Fibroblast of lung (primary cell): Measurements from ENCODE around the gene METTL23. TPM values are rescaled to one million over a fixed set of nuclear protein-coding genes. Genes with fewer than 3 reads are reported as not detected.
A peak's percentile ranks its signal among the peaks of the same experiment; 100 is the strongest.
"Not testable (repeated sequence)": the region's sequence is repeated elsewhere in the genome, so short reads cannot be mapped to it uniquely, and the experiment has no call there.

ENCODE experiments used
- DNase-seq, 2 donors: peaks; one replicate each; pipeline versions ENCODE4 v3.0.0 to v3.0.0-alpha.2; 2010; ENCODE audit warnings: low read depth in 2 of 2
- H2AFZ ChIP-seq: 2 replicates; pipeline ENCODE4 v1.5.1; 2012; ENCODE audit warnings: low read length, control low read depth, inconsistent platforms
- H3K27ac ChIP-seq: 2 replicates; pipeline ENCODE4 v1.5.1; 2011; ENCODE audit warnings: low read length, control low read depth; ENCODE audit not compliant: insufficient read depth
- H3K27me3 ChIP-seq: 2 replicates; pipeline ENCODE4 v1.5.1; 2011; ENCODE audit warnings: mild to moderate bottlenecking, low read length; ENCODE audit not compliant: control insufficient read depth, insufficient read depth
- H3K36me3 ChIP-seq: 2 replicates; pipeline ENCODE4 v1.5.1; 2011; ENCODE audit warnings: low read length; ENCODE audit not compliant: control insufficient read depth, insufficient read depth
- H3K4me1 ChIP-seq: 2 replicates; pipeline ENCODE4 v1.5.1; 2011; ENCODE audit warnings: low read length; ENCODE audit not compliant: control insufficient read depth, insufficient read depth; ENCODE audit errors: extremely low read depth
- H3K4me2 ChIP-seq: 2 replicates; pipeline ENCODE4 v1.5.1; 2011; ENCODE audit warnings: low read length, control low read depth; ENCODE audit not compliant: insufficient read depth; ENCODE audit errors: extremely low read depth
- H3K4me3 ChIP-seq, 4 experiments: fragments of 200-600 bp in 1 of 4; sonication (generic) in 1 of 4; replicated peaks in 1 of 4; 2 replicates each; pipeline ENCODE4 v1.5.1; 2011 to 2016; ENCODE audit warnings: low read length in 4 of 4, low read depth in 3 of 4, mild to moderate bottlenecking in 3 of 4, control low read depth in 2 of 4, inconsistent platforms in 1 of 4, mixed read lengths in 1 of 4; ENCODE audit not compliant: insufficient read depth in 1 of 4; ENCODE audit errors: control extremely low read depth in 1 of 4
- H3K79me2 ChIP-seq: 2 replicates; pipeline ENCODE4 v1.5.1; 2012; ENCODE audit warnings: mild to moderate bottlenecking, low read length, inconsistent platforms; ENCODE audit not compliant: control insufficient read depth, insufficient read depth
- H3K9ac ChIP-seq: 2 replicates; pipeline ENCODE4 v1.5.1; 2011; ENCODE audit warnings: mild to moderate bottlenecking, low read length, control low read depth; ENCODE audit not compliant: insufficient read depth
- H3K9me3 ChIP-seq: 2 replicates; pipeline ENCODE4 v1.5.1; 2012; ENCODE audit warnings: low read depth, low read length; ENCODE audit not compliant: control insufficient read depth, insufficient read depth
- H4K20me1 ChIP-seq: 2 replicates; pipeline ENCODE4 v1.5.1; 2011; ENCODE audit warnings: low read length; ENCODE audit not compliant: control insufficient read depth, insufficient read depth; ENCODE audit errors: extremely low read depth
- EZH2 ChIP-seq: IDR thresholded peaks from 2 replicates; pipeline ENCODE4 v1.5.1; 2012; ENCODE audit warnings: low read length, control low read depth, mild to moderate bottlenecking; ENCODE audit errors: missing control alignments
- polyA plus RNA-seq, 2 donors: library from polyadenylated mRNA; depleted of rRNA in 1 of 2; stranded (reverse) in 1 of 2; unstranded in 1 of 2; fragments of >200 nt; gene quantifications; 2 replicates each; pipeline ENCODE4 v1.2.1, GENCODE V29; 2011 to 2012; ENCODE audit warnings: missing spikeins in 1 of 2
- total RNA-seq: library from RNA; depleted of rRNA; stranded (reverse); fragments of >200 nt; gene quantifications from 2 replicates; pipeline ENCODE4 v1.2.1, GENCODE V29; 2014
- TF ChIP-seq, protein P1 (sequence below), 2 donors: IDR thresholded peaks in 1 of 2; conservative IDR thresholded peaks in 1 of 2; 1 replicate in 1 of 2; 2 replicates in 1 of 2; pipeline ENCODE4 v1.5.1; 2011 to 2012; ENCODE audit warnings: low read length in 2 of 2, control low read depth in 1 of 2, inconsistent platforms in 1 of 2, low read depth in 1 of 2, mild to moderate bottlenecking in 1 of 2

Gene METTL23
- total and polyA plus RNA-seq, 2 donors (not counting 1 experiment from before 2014, with no cell fraction given) = 26.4 to 35.1 TPM

- Histone ChIP-seq H3K4me2 (peak overlapping the region; percentile 68), H4K20me1 (no peaks in the 10 kb centered on the region), H3K36me3 (peaks cover 22% of the 10 kb centered on the region), H3K27me3 (no peaks in the 10 kb centered on the region), H3K9ac (no peak overlapping the region), H3K9me3 (no peaks in the 10 kb centered on the region), H3K27ac (peak overlapping the region; percentile 22), H3K4me1 (peaks cover 4% of the 10 kb centered on the region), H3K4me3 (peak overlapping the region in 2 of 4 experiments; percentile 12 to 21), H2AFZ (no peak overlapping the region), H3K79me2 (peaks cover 23% of the 10 kb centered on the region)
- TF ChIP-seq, protein P1, sequence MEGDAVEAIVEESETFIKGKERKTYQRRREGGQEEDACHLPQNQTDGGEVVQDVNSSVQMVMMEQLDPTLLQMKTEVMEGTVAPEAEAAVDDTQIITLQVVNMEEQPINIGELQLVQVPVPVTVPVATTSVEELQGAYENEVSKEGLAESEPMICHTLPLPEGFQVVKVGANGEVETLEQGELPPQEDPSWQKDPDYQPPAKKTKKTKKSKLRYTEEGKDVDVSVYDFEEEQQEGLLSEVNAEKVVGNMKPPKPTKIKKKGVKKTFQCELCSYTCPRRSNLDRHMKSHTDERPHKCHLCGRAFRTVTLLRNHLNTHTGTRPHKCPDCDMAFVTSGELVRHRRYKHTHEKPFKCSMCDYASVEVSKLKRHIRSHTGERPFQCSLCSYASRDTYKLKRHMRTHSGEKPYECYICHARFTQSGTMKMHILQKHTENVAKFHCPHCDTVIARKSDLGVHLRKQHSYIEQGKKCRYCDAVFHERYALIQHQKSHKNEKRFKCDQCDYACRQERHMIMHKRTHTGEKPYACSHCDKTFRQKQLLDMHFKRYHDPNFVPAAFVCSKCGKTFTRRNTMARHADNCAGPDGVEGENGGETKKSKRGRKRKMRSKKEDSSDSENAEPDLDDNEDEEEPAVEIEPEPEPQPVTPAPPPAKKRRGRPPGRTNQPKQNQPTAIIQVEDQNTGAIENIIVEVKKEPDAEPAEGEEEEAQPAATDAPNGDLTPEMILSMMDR (conservative IDR thresholded peaks at IDR 0.05 in 1 of 2, IDR thresholded peaks at IDR 0.05 in 1 of 2; ENCODE audit: low read depth in 1 of 2, low read length in 2 of 2) = no peak
- TF ChIP-seq EZH2 = no peak
- peak in 1 of 2 donors; percentile 79 for DNase-seq
Measured at GRCh38 chr17:76740329-76741118, 13.9 kb downstream of the METTL23 start.

- Histone ChIP-seq H3K79me2 (peaks cover 7% of the 10 kb centered on the region), H3K9ac (no peak overlapping the region), H4K20me1 (no peaks in the 10 kb centered on the region), H3K27me3 (no peaks in the 10 kb centered on the region), H3K9me3 (no peaks in the 10 kb centered on the region), H3K4me2 (no peak overlapping the region), H3K4me1 (peaks cover 4% of the 10 kb centered on the region), H3K27ac (no peak overlapping the region), H3K36me3 (peaks cover 19% of the 10 kb centered on the region), H3K4me3 (no peak overlapping the region), H2AFZ (no peak overlapping the region)
- TF ChIP-seq, protein P1 (conservative IDR thresholded peaks at IDR 0.05 in 1 of 2, IDR thresholded peaks at IDR 0.05 in 1 of 2; ENCODE audit: low read depth in 1 of 2, low read length in 2 of 2) = no peak
- TF ChIP-seq EZH2 = no peak
- no peak for DNase-seq
Measured at GRCh38 chr17:76742958-76743357, 16.3 kb downstream of the METTL23 start.

- H2AFZ ChIP-seq = no peak overlapping the region
- peaks cover 19% of the 10 kb centered on the region for H3K36me3 ChIP-seq
- no peak overlapping the region for H3K4me2 ChIP-seq
- no peaks in the 10 kb centered on the region for H3K9me3 ChIP-seq
- no peaks in the 10 kb centered on the region for H3K27me3 ChIP-seq
- no peaks in the 10 kb centered on the region for H4K20me1 ChIP-seq
- TF ChIP-seq EZH2 = no peak
- TF ChIP-seq, protein P1 (conservative IDR thresholded peaks at IDR 0.05 in 1 of 2, IDR thresholded peaks at IDR 0.05 in 1 of 2; ENCODE audit: low read depth in 1 of 2, low read length in 2 of 2) = no peak
- no peak overlapping the region for H3K4me3 ChIP-seq
- H3K27ac ChIP-seq = no peak overlapping the region
- DNase-seq = no peak
- peaks cover 2% of the 10 kb centered on the region for H3K4me1 ChIP-seq
- no peaks in the 10 kb centered on the region for H3K79me2 ChIP-seq
- no peak overlapping the region for H3K9ac ChIP-seq
Measured at GRCh38 chr17:76744747-76745146, 18.1 kb downstream of the METTL23 start.

- H3K27me3 ChIP-seq, H2AFZ ChIP-seq, H3K9me3 ChIP-seq, H3K79me2 ChIP-seq, H3K4me1 ChIP-seq, H4K20me1 ChIP-seq, H3K4me3 ChIP-seq, H3K27ac ChIP-seq, H3K4me2 ChIP-seq, H3K9ac ChIP-seq: not testable (repeated sequence)
- peak; percentile 20 to 41 for DNase-seq
- peaks cover 19% of the 10 kb centered on the region for H3K36me3 ChIP-seq
Measured at GRCh38 chr17:76745785-76746184, 19.1 kb downstream of the METTL23 start.
